HG03280 (cell line): Measurements from ENCODE around the gene MGMT.

Experiments used
- ATAC-seq: cut with Tn5 transposase; IDR thresholded peaks from one replicate; pipeline ENCODE4 v1.9.1; 2021; ENCODE audit warnings: mild to moderate bottlenecking, moderate library complexity; ENCODE audit not compliant: unreplicated experiment

MGMT gene

GRCh38 chr10:129754211-129755050, 287.4 kb downstream of the MGMT start:
- ATAC-seq, result no peak

- no peak for ATAC-seq
Observed at GRCh38 chr10:129755158-129755591, 288.1 kb downstream of the MGMT start.

- ATAC-seq, result no peak
Observed at GRCh38 chr10:129755621-129756020, 288.6 kb downstream of the MGMT start.

GRCh38 chr10:129756912-129757901, 290.2 kb downstream of the MGMT start:
- no peak for ATAC-seq

GRCh38 chr10:129758207-129759021, 291.4 kb downstream of the MGMT start:
- ATAC-seq, result no peak

- no peak for ATAC-seq
Observed at GRCh38 chr10:129759214-129760002, 292.4 kb downstream of the MGMT start.

- no peak for ATAC-seq
Observed at GRCh38 chr10:129760003-129760315, 292.9 kb downstream of the MGMT start.

- no peak for ATAC-seq
Observed at GRCh38 chr10:129760416-129760815, 293.4 kb downstream of the MGMT start.

GRCh38 chr10:129761197-129761972, 294.3 kb downstream of the MGMT start:
- no peak for ATAC-seq

- ATAC-seq, result no peak
Observed at GRCh38 chr10:129761981-129762956, 295.2 kb downstream of the MGMT start.

- ATAC-seq, result no peak
Observed at GRCh38 chr10:129764011-129764900, 297.2 kb downstream of the MGMT start.

GRCh38 chr10:129764901-129765663, 298.0 kb downstream of the MGMT start:
- no peak for ATAC-seq

- no peak for ATAC-seq
Observed at GRCh38 chr10:129765664-129766550, 298.9 kb downstream of the MGMT start.

- ATAC-seq, result no peak
Observed at GRCh38 chr10:129766611-129767550, 299.8 kb downstream of the MGMT start.
